GM12878 (cell line): ENCODE measurements around the gene TET3. TPM values are rescaled to one million over a fixed set of nuclear protein-coding genes. Genes with fewer than 3 reads are reported as not detected.

ENCODE experiments used
- ASH2L ChIP-seq: fragments of 300-600, 200-600 bp; sonication (generic); IDR thresholded peaks from 2 replicates; pipeline ENCODE4 v1.6.1; 2017; ENCODE audit warnings: low read depth, mild to moderate bottlenecking, borderline replicate concordance
- BCL3 ChIP-seq: IDR thresholded peaks from 2 replicates; pipeline ENCODE4 v1.6.1; 2011; ENCODE audit warnings: borderline replicate concordance, low read depth, mild to moderate bottlenecking, moderate library complexity, low read length; ENCODE audit not compliant: insufficient read depth, poor library complexity, severe bottlenecking
- EP300 ChIP-seq, 2 experiments: fragments of 150-350 bp in 1 of 2; IDR thresholded peaks; 2 replicates each; pipeline ENCODE4 v1.6.1; 2011 to 2012; ENCODE audit warnings: low read depth in 2 of 2, low read length in 2 of 2, borderline replicate concordance in 1 of 2, improper control_type of control experiment in 1 of 2, inconsistent platforms in 1 of 2; ENCODE audit not compliant: control insufficient read depth in 1 of 2
- ESRRA ChIP-seq: IDR thresholded peaks from 2 replicates; pipeline ENCODE4 v1.6.1; 2012; ENCODE audit warnings: mild to moderate bottlenecking, low read length, improper control_type of control experiment
- FOS ChIP-seq: IDR thresholded peaks from 3 replicates; pipeline ENCODE4 v1.6.1; 2011; ENCODE audit warnings: borderline replicate concordance; ENCODE audit not compliant: insufficient read length; ENCODE audit errors: extremely low read depth
- GABPA ChIP-seq: IDR thresholded peaks from 2 replicates; pipeline ENCODE4 v1.6.1; 2014; ENCODE audit warnings: antibody characterized with exemption, low read depth, mild to moderate bottlenecking, inconsistent platforms
- MEF2A ChIP-seq: IDR thresholded peaks from 2 replicates; pipeline ENCODE4 v1.6.1; 2011; ENCODE audit warnings: low read depth, mild to moderate bottlenecking, low read length, moderate library complexity; ENCODE audit not compliant: insufficient read depth
- MTA2 ChIP-seq: fragments of 450-650 bp; IDR thresholded peaks from 2 replicates; pipeline ENCODE4 v1.6.1; 2016; ENCODE audit warnings: low read depth, mild to moderate bottlenecking, moderate library complexity
- MXI1 ChIP-seq: fragments of 150-350 bp; IDR thresholded peaks from 2 replicates; pipeline ENCODE4 v1.6.1; 2011; ENCODE audit warnings: low read depth, mild to moderate bottlenecking, inconsistent platforms, low read length, improper control_type of control experiment
- NBN ChIP-seq: fragments of 450-650 bp; IDR thresholded peaks from 2 replicates; pipeline ENCODE4 v1.6.1; 2016
- NFYA ChIP-seq: IDR thresholded peaks from 2 replicates; pipeline ENCODE4 v1.6.1; 2011; ENCODE audit warnings: low read depth, mild to moderate bottlenecking, low read length, improper control_type of control experiment, borderline replicate concordance
- NR2F1 ChIP-seq: fragments of 450-650 bp; conservative IDR thresholded peaks from 2 replicates; pipeline ENCODE4 v1.6.1; 2017; ENCODE audit warnings: mild to moderate bottlenecking
- PAX8 ChIP-seq: fragments of 450-650 bp; IDR thresholded peaks from 2 replicates; pipeline ENCODE4 v1.6.1; 2017; ENCODE audit warnings: mild to moderate bottlenecking, moderate library complexity
- PBX3 ChIP-seq: IDR thresholded peaks from 2 replicates; pipeline ENCODE4 v1.6.1; 2011; ENCODE audit warnings: mild to moderate bottlenecking, low read depth, low read length, moderate library complexity; ENCODE audit not compliant: insufficient replicate concordance
- PKNOX1 ChIP-seq: fragments of 450-650 bp; IDR thresholded peaks from 2 replicates; pipeline ENCODE4 v1.6.1; 2016; ENCODE audit warnings: mild to moderate bottlenecking
- RAD21 ChIP-seq: IDR thresholded peaks from 2 replicates; pipeline ENCODE4 v1.6.1; 2011; ENCODE audit warnings: mild to moderate bottlenecking, low read depth, low read length, moderate library complexity; ENCODE audit not compliant: insufficient read depth
- RAD51 ChIP-seq: fragments of 450-650 bp; IDR thresholded peaks from 2 replicates; pipeline ENCODE4 v1.6.1; 2016; ENCODE audit warnings: moderate library complexity, mild to moderate bottlenecking, inconsistent platforms
- RCOR1 ChIP-seq: conservative IDR thresholded peaks from 2 replicates; pipeline ENCODE4 v1.6.1; 2012; ENCODE audit warnings: low read depth, low read length, improper control_type of control experiment
- RELA ChIP-seq: fragments of 450-650 bp; IDR thresholded peaks from 2 replicates; pipeline ENCODE4 v1.8.0; 2014; ENCODE audit warnings: borderline replicate concordance; ENCODE audit not compliant: partially characterized antibody
- RUNX3 ChIP-seq: IDR thresholded peaks from 2 replicates; pipeline ENCODE4 v1.6.1; 2012; ENCODE audit warnings: low read length, inconsistent platforms
- SMC3 ChIP-seq: IDR thresholded peaks from 2 replicates; pipeline ENCODE4 v1.6.1; 2011; ENCODE audit warnings: low read length, improper control_type of control experiment, borderline replicate concordance
- STAT1 ChIP-seq: fragments of 450-650 bp; conservative IDR thresholded peaks from 2 replicates; pipeline ENCODE4 v1.6.1; 2014; ENCODE audit warnings: antibody characterized with exemption, mild to moderate bottlenecking
- TBL1XR1 ChIP-seq: IDR thresholded peaks from 2 replicates; pipeline ENCODE4 v1.6.1; 2012; ENCODE audit warnings: low read depth, low read length, improper control_type of control experiment
- TCF7 ChIP-seq: IDR thresholded peaks from 2 replicates; pipeline ENCODE4 v1.6.1; 2014; ENCODE audit warnings: antibody characterized with exemption, borderline replicate concordance
- ZBED1 ChIP-seq: IDR thresholded peaks from 2 replicates; pipeline ENCODE4 v1.6.1; 2016; ENCODE audit warnings: borderline replicate concordance
- ZBTB33 ChIP-seq: fragments of 450-650 bp; IDR thresholded peaks from 2 replicates; pipeline ENCODE4 v1.6.1; 2017; ENCODE audit warnings: mild to moderate bottlenecking
- ZNF274 ChIP-seq: IDR thresholded peaks from one replicate; pipeline ENCODE4 v1.8.0; 2011; ENCODE audit not compliant: insufficient read length, insufficient read depth
- polyA plus RNA-seq, 11 experiments: library from polyadenylated mRNA; depleted of rRNA in 4 of 11; unstranded in 6 of 11; stranded (reverse) in 5 of 11; fragments of >200 nt; fragmentation: Nextera tagmentation in 4 of 11; fragmentation: Illumina TruSeq in 1 of 11; extraction: Ambion mirVana in 4 of 11; extraction: Trizol in 1 of 11; gene quantifications; 1 replicate in 1 of 11; 2 replicates in 10 of 11; pipeline versions ENCODE4 v1.2.1 to v1.2.3, GENCODE V29; 2011 to 2016; ENCODE audit warnings: inconsistent platforms in 2 of 11, missing spikeins in 2 of 11, low read depth in 1 of 11
- total RNA-seq, 4 experiments: library from RNA; depleted of rRNA in 3 of 4; stranded (reverse); fragments of >200 nt in 3 of 4; fragmentation: Illumina TruSeq in 1 of 4; extraction: Trizol in 1 of 4; gene quantifications; 2 replicates each; pipeline versions ENCODE4 v1.2.1 to v1.2.3, GENCODE V29; 2013 to 2021

The TET3 gene
- total and polyA plus RNA-seq, 10 of the 15 experiments (the other 5 are each of a cell fraction or from before 2014, with no cell fraction given) = 0.77 to 25.9 (median 8.5) TPM

- TF ChIP-seq ASH2L = no peak
- TF ChIP-seq NR2F1 = no peak; the same call in 1 of the 2 replicates
- no peak; the same call in 1 of the 2 replicates for TF ChIP-seq RAD51
- no peak for TF ChIP-seq NFYA
- TF ChIP-seq NBN = peak; percentile 66; the same call in 1 of the 2 replicates
- no peak for TF ChIP-seq GABPA
- TF ChIP-seq ESRRA = no peak
- TF ChIP-seq PKNOX1 = no peak
- peak; percentile 63 for TF ChIP-seq MXI1
- TF ChIP-seq STAT1 = no peak
- no peak for TF ChIP-seq RELA
- TF ChIP-seq BCL3 = peak; percentile 72
- no peak for TF ChIP-seq PBX3
- no peak for TF ChIP-seq TBL1XR1
- TF ChIP-seq RCOR1 = no peak
- no peak for TF ChIP-seq FOS
- TF ChIP-seq MEF2A = no peak
- TF ChIP-seq RUNX3 = peak; percentile 54; the same call in 1 of the 2 replicates
- TF ChIP-seq SMC3 = no peak
- peak in 1 of 2 experiments; percentile 18; a peak in 1 of 4 replicates for TF ChIP-seq EP300 (IDR thresholded peaks at IDR 0.05; ENCODE audit: borderline replicate concordance in 1 of 2, control insufficient read depth in 1 of 2, low read depth in 2 of 2, low read length in 2 of 2)
- TF ChIP-seq TCF7 = no peak
- TF ChIP-seq ZBED1 = peak; percentile 72; the same call in 1 of the 2 replicates
- no peak for TF ChIP-seq ZBTB33
- no peak for TF ChIP-seq RAD21
- peak; percentile 57 for TF ChIP-seq MTA2
- TF ChIP-seq PAX8 = no peak
- TF ChIP-seq ZNF274 = no peak
These were observed 21.2 kb upstream of the TET3 start (continued) for GRCh38 chr2:73963385-73964120.
